SK-N-MC (cell line): ENCODE data around the gene SLC6A3.

Experiments used
- EZH2 ChIP-seq: fragments of 200-600 bp; sonication (generic); IDR thresholded peaks from one replicate; pipeline ENCODE4 v1.6.1; 2017; ENCODE audit warnings: antibody characterized with exemption
- POLR2AphosphoS5 ChIP-seq: IDR thresholded peaks from 2 replicates; pipeline ENCODE4 v1.6.1; 2012; ENCODE audit warnings: mild to moderate bottlenecking, low read depth, low read length, borderline replicate concordance

DNA sequence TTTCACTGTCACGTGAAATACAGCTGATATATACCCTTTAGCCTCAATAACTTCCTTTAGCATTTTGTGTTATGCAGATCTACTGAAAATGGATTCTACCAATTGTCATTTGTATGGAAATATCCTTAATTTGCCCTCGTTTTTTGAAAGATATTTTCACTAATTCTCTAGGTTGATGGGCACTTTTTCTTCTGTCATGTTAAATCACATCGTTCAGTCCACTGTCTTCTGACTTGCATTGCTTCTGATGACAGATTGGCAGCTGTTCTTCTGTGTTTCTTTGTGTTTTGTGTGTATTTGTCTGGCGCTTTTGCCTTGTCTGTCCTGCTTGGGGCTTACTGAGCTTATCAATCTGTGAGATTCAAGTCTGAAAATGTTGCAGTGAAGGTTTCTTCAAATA lies 90.7 kb downstream of the SLC6A3 start:
- TF ChIP-seq POLR2AphosphoS5 (no peak), EZH2 (no peak)
